HFFc6 (cell line): Measurements from ENCODE around the gene CTNND1. TPM values are rescaled to one million over a fixed set of nuclear protein-coding genes. Genes with fewer than 3 reads are reported as not detected.
A peak's percentile ranks its signal among the peaks of the same experiment; 100 is the strongest.

ENCODE experiments used
- DNase-seq: peaks from one replicate; pipeline ENCODE4 v3.0.0-alpha.2; 2018
- H3K27ac Mint-ChIP-seq: 2 replicates; pipeline ENCODE4 v1.8.0; 2020; ENCODE audit warnings: mild to moderate bottlenecking, mixed read lengths
- H3K27me3 Mint-ChIP-seq: 2 replicates; pipeline ENCODE4 v1.8.0; 2021; ENCODE audit warnings: mild to moderate bottlenecking, moderate library complexity, mixed read lengths; ENCODE audit not compliant: insufficient read depth
- H3K36me3 Mint-ChIP-seq: 2 replicates; pipeline ENCODE4 v1.8.0; 2021; ENCODE audit warnings: low read depth, mixed read lengths
- H3K4me1 Mint-ChIP-seq: 2 replicates; pipeline ENCODE4 v1.8.0; 2020; ENCODE audit warnings: low read depth, mixed read lengths
- H3K4me3 Mint-ChIP-seq: 2 replicates; pipeline ENCODE4 v1.8.0; 2020; ENCODE audit warnings: mild to moderate bottlenecking, moderate library complexity, mixed read lengths
- H3K9me3 Mint-ChIP-seq: 2 replicates; pipeline ENCODE4 v1.8.0; 2020; ENCODE audit warnings: mild to moderate bottlenecking, mixed read lengths
- CTCF ChIP-seq: fragments of 200-600 bp; sonication (generic); IDR thresholded peaks from 2 replicates; pipeline ENCODE4 v1.5.0; 2021; ENCODE audit warnings: antibody characterized with exemption, mild to moderate bottlenecking
- total RNA-seq, 6 experiments: library from RNA; stranded (reverse); fragmentation: NEBNext Ultra II Directional; extraction: Animal tissue kit (Norgen Biotek cat#: 25700); gene quantifications; 2 replicates in 1 of 6; 3 replicates in 5 of 6; pipeline ENCODE4 v1.2.3, GENCODE V29; 2021

The CTNND1 gene
- total RNA-seq, 6 experiments from 2014 or later: 131 to 153 (median 147) TPM

- no peak for TF ChIP-seq CTCF
- H3K4me3 Mint-ChIP-seq: no peak overlapping the region; the same call in 1 of the 2 replicates
Measured at GRCh38 chr11:57792870-57793269, 31.3 kb downstream of the CTNND1 start.

GRCh38 chr11:57793351-57794115 lies 31.9 kb downstream of the CTNND1 start:
- H3K4me3 Mint-ChIP-seq: no peak overlapping the region
- peak overlapping the region; percentile 54 for H3K27ac Mint-ChIP-seq
- no peak for DNase-seq
- no peaks in the 10 kb centered on the region for H3K9me3 Mint-ChIP-seq
- H3K36me3 Mint-ChIP-seq: peaks cover 38% of the 10 kb centered on the region
- TF ChIP-seq CTCF: no peak
- no peaks in the 10 kb centered on the region; the same call in none of the 2 replicates for H3K27me3 Mint-ChIP-seq
- peaks cover 31% of the 10 kb centered on the region for H3K4me1 Mint-ChIP-seq

More at GRCh38 chr11:57792870-57793269, 31.3 kb downstream of the CTNND1 start:
- H3K36me3 Mint-ChIP-seq: peaks cover 39% of the 10 kb centered on the region
- peaks cover 31% of the 10 kb centered on the region for H3K4me1 Mint-ChIP-seq
- no peaks in the 10 kb centered on the region; the same call in none of the 2 replicates for H3K27me3 Mint-ChIP-seq
- peak overlapping the region; percentile 54 for H3K27ac Mint-ChIP-seq
- no peaks in the 10 kb centered on the region for H3K9me3 Mint-ChIP-seq
- DNase-seq: no peak

- no peak overlapping the region; the same call in 1 of the 2 replicates for H3K4me3 Mint-ChIP-seq
- H3K27ac Mint-ChIP-seq: peak overlapping the region; percentile 82
- no peaks in the 10 kb centered on the region; the same call in none of the 2 replicates for H3K27me3 Mint-ChIP-seq
- H3K9me3 Mint-ChIP-seq: no peaks in the 10 kb centered on the region
- TF ChIP-seq CTCF: no peak
- peak; percentile 56 for DNase-seq
- H3K36me3 Mint-ChIP-seq: peaks cover 39% of the 10 kb centered on the region
- H3K4me1 Mint-ChIP-seq: peaks cover 48% of the 10 kb centered on the region
Measured at GRCh38 chr11:57798905-57799559, 37.4 kb downstream of the CTNND1 start.

GRCh38 chr11:57800444-57801182 lies 39.0 kb downstream of the CTNND1 start:
- no peaks in the 10 kb centered on the region; the same call in none of the 2 replicates for H3K27me3 Mint-ChIP-seq
- H3K36me3 Mint-ChIP-seq: peaks cover 44% of the 10 kb centered on the region
- no peak overlapping the region for H3K4me3 Mint-ChIP-seq
- peak overlapping the region; percentile 50 for H3K27ac Mint-ChIP-seq
- peak; percentile 75 for DNase-seq
- peak; percentile 96 for TF ChIP-seq CTCF
- H3K4me1 Mint-ChIP-seq: peaks cover 48% of the 10 kb centered on the region
- H3K9me3 Mint-ChIP-seq: no peaks in the 10 kb centered on the region

GRCh38 chr11:57801183-57801485 lies 39.5 kb downstream of the CTNND1 start:
- no peaks in the 10 kb centered on the region; the same call in none of the 2 replicates for H3K27me3 Mint-ChIP-seq
- DNase-seq: no peak
- H3K4me3 Mint-ChIP-seq: no peak overlapping the region
- H3K9me3 Mint-ChIP-seq: no peaks in the 10 kb centered on the region
- peak overlapping the region; percentile 50 for H3K27ac Mint-ChIP-seq
- peaks cover 45% of the 10 kb centered on the region for H3K36me3 Mint-ChIP-seq
- peaks cover 48% of the 10 kb centered on the region for H3K4me1 Mint-ChIP-seq
- TF ChIP-seq CTCF: no peak
